Cardiac muscle cell (in vitro differentiated cells and primary cell): ENCODE results near the gene CNTN5. TPM values are rescaled to one million over a fixed set of nuclear protein-coding genes. Genes with fewer than 3 reads are reported as not detected.

Experiments
- DNase-seq, 2 donors: peaks; one replicate each; pipeline versions ENCODE4 v3.0.0 to v3.0.0-alpha.2; 2010 to 2017; ENCODE audit warnings: low read depth in 1 of 2, low spot score in 1 of 2
- H3K27ac ChIP-seq: fragments of 200-600 bp; sonication (generic); 2 replicates; pipeline ENCODE4 v1.5.1; 2016
- H3K27me3 ChIP-seq: fragments of 200-600 bp; sonication (generic); 2 replicates; pipeline ENCODE4 v1.6.0; 2016; ENCODE audit warnings: control low read depth
- H3K36me3 ChIP-seq: fragments of 200-600 bp; sonication (generic); 2 replicates; pipeline ENCODE4 v1.5.1; 2016; ENCODE audit warnings: control low read depth
- H3K4me1 ChIP-seq: fragments of 200-600 bp; sonication (generic); 2 replicates; pipeline ENCODE4 v1.8.1; 2017; ENCODE audit warnings: low read depth, mild to moderate bottlenecking, mixed run types
- H3K4me3 ChIP-seq: fragments of 200-600 bp; sonication (generic); 2 replicates; pipeline ENCODE4 v1.5.1; 2016; ENCODE audit warnings: mild to moderate bottlenecking
- H3K9me3 ChIP-seq: fragments of 200-600 bp; sonication (generic); 2 replicates; pipeline ENCODE4 v1.5.1; 2017; ENCODE audit warnings: low read depth, mild to moderate bottlenecking, control low read depth
- CTCF ChIP-seq: IDR thresholded peaks from 2 replicates; pipeline ENCODE4 v1.5.1; 2012; ENCODE audit warnings: low read depth, mild to moderate bottlenecking, low read length
- polyA plus RNA-seq: library from polyadenylated mRNA; unstranded; fragments of >200 nt; fragmentation: Nextera tagmentation; extraction: Ambion mirVana; gene quantifications from 2 replicates; pipeline ENCODE4 v1.2.1, GENCODE V29; 2016
- total RNA-seq: library from RNA; depleted of rRNA; stranded (reverse); fragments of >200 nt; gene quantifications from 2 replicates; pipeline ENCODE4 v1.2.3, GENCODE V29; 2016

Gene CNTN5
- total and polyA plus RNA-seq, 2 experiments from 2014 or later: 30.0 to 41.3 TPM

- Histone ChIP-seq H3K27ac (no peak overlapping the region), H3K9me3 (no peaks in the 10 kb centered on the region), H3K4me3 (no peak overlapping the region), H3K36me3 (no peaks in the 10 kb centered on the region), H3K4me1 (no peaks in the 10 kb centered on the region), H3K27me3 (no peaks in the 10 kb centered on the region)
- no peak for DNase-seq
- no peak for TF ChIP-seq CTCF
Measured at GRCh38 chr11:99192716-99193115, 172.0 kb downstream of the CNTN5 start.

DNA sequence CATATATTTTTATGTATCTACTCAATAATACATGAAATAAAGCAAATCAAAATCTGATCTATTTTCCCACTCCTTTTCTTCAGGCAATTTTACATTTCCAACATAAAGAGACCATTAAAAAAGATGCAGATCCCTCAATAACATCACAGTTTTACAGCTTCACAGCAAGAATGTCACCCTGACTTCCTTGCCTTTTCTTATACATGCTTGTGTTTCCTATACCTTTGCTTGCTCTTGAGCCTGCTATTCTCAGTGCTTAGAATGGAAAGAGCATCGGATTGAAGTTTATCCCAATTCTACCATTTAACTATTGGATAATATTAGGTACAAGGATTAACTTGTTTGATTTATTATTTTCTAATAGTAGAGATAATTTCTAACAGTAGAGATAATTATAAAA, 176.7 kb downstream of the CNTN5 start:
- Histone ChIP-seq H3K36me3 (no peaks in the 10 kb centered on the region), H3K4me3 (no peak overlapping the region), H3K27ac (no peak overlapping the region), H3K27me3 (no peaks in the 10 kb centered on the region), H3K4me1 (no peaks in the 10 kb centered on the region), H3K9me3 (no peaks in the 10 kb centered on the region)
- no peak for DNase-seq
- TF ChIP-seq CTCF: no peak

GRCh38 chr11:99198215-99198614, 177.5 kb downstream of the CNTN5 start:
- DNase-seq: no peak
- Histone ChIP-seq H3K4me1 (no peaks in the 10 kb centered on the region), H3K4me3 (no peak overlapping the region), H3K27me3 (no peaks in the 10 kb centered on the region), H3K9me3 (no peaks in the 10 kb centered on the region), H3K36me3 (no peaks in the 10 kb centered on the region), H3K27ac (no peak overlapping the region)
- no peak for TF ChIP-seq CTCF

DNA sequence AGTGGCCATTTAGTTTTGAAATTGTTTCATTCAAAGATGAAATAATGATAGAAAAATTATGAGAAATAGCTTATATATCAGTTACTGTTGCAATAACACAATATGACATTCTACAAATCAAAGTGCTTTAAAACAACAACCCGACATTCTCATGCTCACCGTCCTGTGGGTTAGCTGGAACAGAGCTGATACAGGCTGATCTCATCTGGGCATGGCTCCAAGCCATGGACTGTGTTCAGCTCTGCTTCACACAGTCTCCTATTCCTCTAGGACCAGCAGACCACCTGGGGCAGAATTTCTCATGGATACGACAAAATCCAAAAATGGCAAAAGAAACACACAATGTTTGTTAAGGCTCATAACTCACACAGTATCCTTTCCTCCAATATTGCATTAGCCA, 178.6 kb downstream of the CNTN5 start:
- Histone ChIP-seq H3K27me3 (no peaks in the 10 kb centered on the region), H3K36me3 (no peaks in the 10 kb centered on the region), H3K4me1 (no peaks in the 10 kb centered on the region)

DNA sequence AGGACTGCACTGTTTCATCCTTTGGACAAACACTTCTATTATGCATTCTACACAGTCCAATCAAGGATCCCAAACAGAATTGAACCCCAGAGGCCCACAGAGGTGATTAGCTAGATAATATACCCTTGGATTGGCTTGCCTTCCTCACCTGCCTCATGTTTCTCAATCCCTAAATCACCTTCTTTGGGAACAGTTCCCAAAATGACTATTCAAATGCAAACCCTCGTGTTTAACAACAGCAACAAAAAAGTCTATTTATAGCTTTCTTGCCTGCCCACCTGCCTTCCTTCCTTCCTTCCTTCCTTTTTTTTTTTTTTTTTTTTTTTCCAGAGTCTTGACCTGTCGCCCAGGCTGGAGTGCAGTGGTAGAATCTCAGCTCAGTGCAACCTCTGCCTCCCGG, 180.0 kb downstream of the CNTN5 start:
- Histone ChIP-seq H3K27me3 (no peaks in the 10 kb centered on the region), H3K4me1 (no peaks in the 10 kb centered on the region), H3K9me3 (no peaks in the 10 kb centered on the region), H3K27ac (no peak overlapping the region), H3K36me3 (no peaks in the 10 kb centered on the region), H3K4me3 (no peak overlapping the region)
- no peak for TF ChIP-seq CTCF
- no peak for DNase-seq

More for the DNA sequence above, 178.6 kb downstream of the CNTN5 start:
- no peak overlapping the region for H3K4me3 ChIP-seq
- TF ChIP-seq CTCF: no peak
- no peaks in the 10 kb centered on the region for H3K9me3 ChIP-seq
- DNase-seq: peak in 1 of 2 donors; percentile 3
- no peak overlapping the region for H3K27ac ChIP-seq

DNA sequence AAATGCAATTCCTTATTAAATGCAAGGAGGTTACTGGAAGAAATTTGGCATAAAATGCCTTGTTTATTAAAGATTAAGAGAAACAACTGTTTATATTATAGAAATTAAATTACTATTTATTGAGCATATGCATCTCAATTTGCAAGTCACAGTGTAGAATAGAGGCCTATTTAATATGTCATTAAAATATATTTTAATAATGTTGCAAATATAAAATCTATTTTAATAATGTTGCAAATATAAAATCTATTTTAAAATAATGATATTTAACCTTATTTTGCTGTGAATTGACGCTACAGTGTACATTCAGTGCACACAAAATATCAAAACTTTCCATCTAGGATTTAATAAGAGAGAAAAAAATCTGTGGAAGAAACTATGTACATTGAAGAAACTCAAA, 188.1 kb downstream of the CNTN5 start:
- Histone ChIP-seq H3K4me1 (no peaks in the 10 kb centered on the region), H3K27ac (no peak overlapping the region), H3K9me3 (no peaks in the 10 kb centered on the region), H3K4me3 (no peak overlapping the region), H3K27me3 (no peaks in the 10 kb centered on the region), H3K36me3 (no peaks in the 10 kb centered on the region)
- TF ChIP-seq CTCF: no peak
- no peak for DNase-seq
